A673 (cell line): ENCODE results near the gene NUP93. TPM values are rescaled to one million over a fixed set of nuclear protein-coding genes. Genes with fewer than 3 reads are reported as not detected.
"Not testable (repeated sequence)": the region's sequence is repeated elsewhere in the genome, so short reads cannot be mapped to it uniquely, and the experiment has no call there.

Experiments
- BruUV-seq: library from RNA; stranded (reverse); fragments of 400-500 nt; replicated peaks from 2 replicates; lab custom pipeline; 2021; lab: Mats Ljungman, UMichigan
- CTCF ChIA-PET: fragments of 300-600 bp; sonication (Branson Sonifier 250); formaldehyde crosslinking; loops from one replicate; lab custom pipeline; 2022; ENCODE audit warnings: antibody characterized with exemption; lab: Charles Lee
- POLR2A ChIA-PET: fragments of 300-600 bp; sonication (Branson Sonifier 250); formaldehyde crosslinking; loops from one replicate; lab custom pipeline; 2022; ENCODE audit warnings: antibody characterized with exemption; ENCODE audit not compliant: low non-redundant PET; lab: Charles Lee
- DNase-seq: peaks from one replicate; pipeline ENCODE4 v3.0.0-alpha.2; 2015; ENCODE audit warnings: low spot score
- H3K27ac ChIP-seq: fragments of 200-600 bp; sonication (generic); 2 replicates; pipeline ENCODE4 v1.5.1; 2016; ENCODE audit warnings: mixed run types, low read depth, mild to moderate bottlenecking, mixed read lengths, antibody characterized with exemption, low read length; ENCODE audit not compliant: poor library complexity, severe bottlenecking
- H3K27me3 ChIP-seq: fragments of 200-600 bp; sonication (generic); replicated peaks from 2 replicates; pipeline ENCODE4 v1.6.1; 2017; ENCODE audit warnings: mixed run types, low read depth, mild to moderate bottlenecking, mixed read lengths, antibody characterized with exemption, low read length; ENCODE audit not compliant: insufficient read depth, poor library complexity
- H3K36me3 ChIP-seq: fragments of 200-600 bp; sonication (generic); 2 replicates; pipeline ENCODE4 v1.6.1; 2016; ENCODE audit warnings: mixed run types, mild to moderate bottlenecking, mixed read lengths, antibody characterized with exemption, low read length; ENCODE audit not compliant: insufficient read depth, poor library complexity, severe bottlenecking
- H3K4me1 ChIP-seq: fragments of 200-600 bp; sonication (generic); 2 replicates; pipeline ENCODE4 v1.6.1; 2017; ENCODE audit warnings: mixed run types, mild to moderate bottlenecking, mixed read lengths, antibody characterized with exemption, low read length; ENCODE audit not compliant: insufficient read depth, poor library complexity, severe bottlenecking
- H3K4me3 ChIP-seq: fragments of 200-600 bp; sonication (generic); 2 replicates; pipeline ENCODE4 v1.5.1; 2016; ENCODE audit warnings: low read depth, mixed run types, mild to moderate bottlenecking, mixed read lengths, low read length; ENCODE audit not compliant: poor library complexity, severe bottlenecking
- H3K9me3 ChIP-seq: fragments of 200-600 bp; sonication (generic); 2 replicates; pipeline ENCODE4 v1.6.1; 2016; ENCODE audit warnings: mixed run types, low read depth, mild to moderate bottlenecking, mixed read lengths, antibody characterized with exemption, low read length; ENCODE audit not compliant: poor library complexity, severe bottlenecking
- EZH2 ChIP-seq: fragments of 200-600 bp; sonication (generic); IDR thresholded peaks from 2 replicates; pipeline ENCODE4 v1.6.1; 2017; ENCODE audit warnings: borderline replicate concordance, low read depth, mild to moderate bottlenecking, mixed read lengths, antibody characterized with exemption, low read length; ENCODE audit not compliant: poor library complexity, severe bottlenecking
- intact Hi-C: fragments of 100-400 bp; cut with micrococcal nuclease; formaldehyde crosslinking; loops from one replicate; pipeline ENCODE4 v1.10.0; 2022; ENCODE audit not compliant: unreplicated experiment
- total RNA-seq: library from RNA; stranded (reverse); gene quantifications from 2 replicates; pipeline ENCODE4 v1.2.3, GENCODE V29; 2021
- TF ChIP-seq, protein P1 (sequence below): fragments of 300-800, 200-600 bp; sonication (generic); conservative IDR thresholded peaks from 2 replicates; pipeline ENCODE4 v1.5.1; 2017; ENCODE audit warnings: low read depth, mild to moderate bottlenecking, antibody characterized with exemption, low read length, moderate library complexity, mixed read lengths

NUP93 gene
- total RNA-seq, 1 experiment from 2014 or later = 155 TPM

DNA sequence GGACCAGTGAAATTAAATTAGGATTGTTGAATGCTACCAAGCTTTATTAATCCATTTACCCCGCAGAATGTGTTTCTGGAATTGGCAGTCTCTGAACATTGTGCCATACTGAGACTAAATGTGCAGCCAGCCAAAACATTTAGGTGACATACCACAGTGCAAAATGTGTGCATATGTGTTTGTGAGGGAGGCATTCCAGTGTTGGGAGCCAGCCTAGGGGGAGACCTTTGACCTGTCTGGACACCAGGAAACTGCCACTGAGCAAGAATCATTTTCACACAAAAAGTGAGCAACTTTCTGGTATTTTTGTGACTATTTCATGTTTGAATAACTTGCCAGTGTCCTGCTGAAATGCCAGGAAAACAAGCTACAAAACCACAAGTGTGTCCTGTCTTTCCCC, 70.4 kb downstream of the NUP93 start:
- Histone ChIP-seq H3K4me3 (no peak overlapping the region), H3K36me3 (peaks cover under 1% of the 10 kb centered on the region), H3K27me3 (no peaks in the 10 kb centered on the region), H3K27ac (no peak overlapping the region), H3K9me3 (no peaks in the 10 kb centered on the region), H3K4me1 (no peaks in the 10 kb centered on the region)
- CTCF ChIA-PET = no interaction called here
- no TSS peak for BruUV-seq
- no peak for DNase-seq
- POLR2A ChIA-PET = interaction anchor here (0.6 kb wide), 1 partner anchor 130 kb away, joined by 7 read pairs; no protein-coding TSS in a partner anchor
- TF ChIP-seq, protein P1, sequence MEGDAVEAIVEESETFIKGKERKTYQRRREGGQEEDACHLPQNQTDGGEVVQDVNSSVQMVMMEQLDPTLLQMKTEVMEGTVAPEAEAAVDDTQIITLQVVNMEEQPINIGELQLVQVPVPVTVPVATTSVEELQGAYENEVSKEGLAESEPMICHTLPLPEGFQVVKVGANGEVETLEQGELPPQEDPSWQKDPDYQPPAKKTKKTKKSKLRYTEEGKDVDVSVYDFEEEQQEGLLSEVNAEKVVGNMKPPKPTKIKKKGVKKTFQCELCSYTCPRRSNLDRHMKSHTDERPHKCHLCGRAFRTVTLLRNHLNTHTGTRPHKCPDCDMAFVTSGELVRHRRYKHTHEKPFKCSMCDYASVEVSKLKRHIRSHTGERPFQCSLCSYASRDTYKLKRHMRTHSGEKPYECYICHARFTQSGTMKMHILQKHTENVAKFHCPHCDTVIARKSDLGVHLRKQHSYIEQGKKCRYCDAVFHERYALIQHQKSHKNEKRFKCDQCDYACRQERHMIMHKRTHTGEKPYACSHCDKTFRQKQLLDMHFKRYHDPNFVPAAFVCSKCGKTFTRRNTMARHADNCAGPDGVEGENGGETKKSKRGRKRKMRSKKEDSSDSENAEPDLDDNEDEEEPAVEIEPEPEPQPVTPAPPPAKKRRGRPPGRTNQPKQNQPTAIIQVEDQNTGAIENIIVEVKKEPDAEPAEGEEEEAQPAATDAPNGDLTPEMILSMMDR = no peak
- TF ChIP-seq EZH2 = no peak
- intact Hi-C loops = no loop called here

DNA sequence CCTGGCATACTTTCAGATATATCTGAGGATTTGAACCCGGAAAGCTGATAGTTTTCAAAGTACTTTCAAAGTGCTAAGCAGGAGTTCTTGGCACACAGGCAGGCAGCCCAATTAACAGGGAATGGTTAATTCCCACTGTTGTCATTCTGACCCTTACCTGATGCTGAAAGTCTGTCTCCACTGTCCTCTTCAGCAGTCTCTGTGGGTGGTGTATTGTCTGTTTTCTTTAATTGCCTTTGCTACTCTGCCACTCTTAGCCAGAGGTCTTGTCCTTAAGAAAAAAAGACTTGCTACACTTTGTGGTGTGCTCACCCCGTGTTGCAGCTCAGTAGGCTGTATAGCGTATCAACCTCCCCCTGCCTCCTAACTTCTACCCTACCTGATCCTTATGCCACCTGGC, 71.8 kb downstream of the NUP93 start:
- no peak overlapping the region for H3K4me3 ChIP-seq
- no peaks in the 10 kb centered on the region for H3K4me1 ChIP-seq
- ChIA-PET POLR2A (interaction anchor here (0.5 kb wide), 1 partner anchor 381 kb away, joined by 4 read pairs; no protein-coding TSS in a partner anchor), CTCF (no interaction called here)
- no peaks in the 10 kb centered on the region for H3K27me3 ChIP-seq
- TF ChIP-seq, protein P1 = no peak
- TF ChIP-seq EZH2 = no peak
- intact Hi-C loops = no loop called here
- BruUV-seq = no TSS peak
- H3K36me3 ChIP-seq = peaks cover 14% of the 10 kb centered on the region
- no peak for DNase-seq
- no peak overlapping the region for H3K27ac ChIP-seq
- H3K9me3 ChIP-seq = no peaks in the 10 kb centered on the region

GRCh38 chr16:56807011-56807675, 77.2 kb downstream of the NUP93 start:
- H3K4me1 ChIP-seq = no peaks in the 10 kb centered on the region
- CTCF ChIA-PET = no interaction called here
- POLR2A ChIA-PET = no interaction called here
- peaks cover 21% of the 10 kb centered on the region for H3K36me3 ChIP-seq
- H3K9me3 ChIP-seq = no peaks in the 10 kb centered on the region
- no peak overlapping the region for H3K4me3 ChIP-seq
- no peak overlapping the region for H3K27ac ChIP-seq
- no peak for DNase-seq
- TF ChIP-seq, protein P1 = no peak
- no peak for TF ChIP-seq EZH2
- intact Hi-C loops = no loop called here
- BruUV-seq = no TSS peak
- H3K27me3 ChIP-seq = no peaks in the 10 kb centered on the region

DNA sequence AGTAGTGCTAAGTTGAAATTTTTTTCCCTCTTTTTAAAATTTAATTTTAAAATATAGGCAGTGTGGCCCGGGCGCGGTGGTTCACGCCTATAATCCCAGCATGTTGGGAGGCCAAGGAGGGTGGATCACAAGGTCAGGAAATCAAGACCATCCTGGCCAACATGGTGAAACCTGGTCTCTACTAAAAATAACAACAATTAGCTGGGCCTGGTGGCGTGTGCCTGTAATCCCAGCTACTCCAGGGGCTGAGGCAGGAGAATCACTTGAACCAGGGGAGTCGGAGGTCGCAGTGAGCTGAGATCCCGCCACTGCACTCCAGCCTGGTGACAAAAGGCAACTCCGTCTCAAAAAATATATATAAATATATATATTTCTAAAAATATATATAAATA, 77.7 kb downstream of the NUP93 start:
- POLR2A ChIA-PET, H3K4me1 ChIP-seq, BruUV-seq, H3K27me3 ChIP-seq, intact Hi-C loops, CTCF ChIA-PET, H3K9me3 ChIP-seq, H3K27ac ChIP-seq, H3K4me3 ChIP-seq, DNase-seq: not testable (repeated sequence)
- peaks cover 21% of the 10 kb centered on the region for H3K36me3 ChIP-seq
